HepG2 (cell line): ENCODE data around the gene RAB30. TPM values are rescaled to one million over a fixed set of nuclear protein-coding genes. Genes with fewer than 3 reads are reported as not detected.
A peak's percentile ranks its signal among the peaks of the same experiment; 100 is the strongest.

ENCODE experiments used
- CAMTA2 ChIP-seq: sonication (generic); formaldehyde crosslinking; IDR thresholded peaks from 2 replicates; pipeline ENCODE4 v1.4.0; 2020; ENCODE audit warnings: mild to moderate bottlenecking, missing genetic modification reagents, borderline replicate concordance
- CREB1 ChIP-seq, 2 experiments: fragments of 450-650 bp in 1 of 2; IDR thresholded peaks; 2 replicates each; pipeline ENCODE4 v1.6.1; 2016 to 2017; ENCODE audit warnings: control low read depth in 1 of 2, mild to moderate bottlenecking in 1 of 2, missing compliant biosample characterization in 1 of 2, missing genetic modification characterization in 1 of 2
- ETS1 ChIP-seq: sonication (generic); formaldehyde crosslinking; IDR thresholded peaks from 2 replicates; pipeline ENCODE4 v1.4.0; 2020; ENCODE audit warnings: missing genetic modification reagents
- IKZF5 ChIP-seq: IDR thresholded peaks from 2 replicates; pipeline ENCODE4 v1.6.1; 2018; ENCODE audit warnings: missing genetic modification reagents, mild to moderate bottlenecking, missing compliant biosample characterization
- NCOA2 ChIP-seq: sonication (generic); formaldehyde crosslinking; IDR thresholded peaks from 2 replicates; pipeline ENCODE4 v1.8.0; 2022; ENCODE audit warnings: inconsistent platforms
- NCOA5 ChIP-seq: sonication (generic); formaldehyde crosslinking; IDR thresholded peaks from 2 replicates; pipeline ENCODE4 v1.4.0; 2020; ENCODE audit warnings: missing genetic modification reagents
- NFE2 ChIP-seq: sonication (generic); formaldehyde crosslinking; IDR thresholded peaks from 2 replicates; pipeline ENCODE4 v1.4.0; 2020; ENCODE audit warnings: missing genetic modification reagents
- PHF5A ChIP-seq: IDR thresholded peaks from one replicate; pipeline ENCODE4 v1.6.1; 2018; ENCODE audit warnings: low read depth, missing genetic modification reagents; ENCODE audit not compliant: unreplicated experiment
- ZBTB21 ChIP-seq: sonication (generic); formaldehyde crosslinking; IDR thresholded peaks from 2 replicates; pipeline ENCODE4 v1.4.0; 2020; ENCODE audit warnings: missing genetic modification reagents
- ZKSCAN5 ChIP-seq: sonication (generic); formaldehyde crosslinking; IDR thresholded peaks from 2 replicates; pipeline ENCODE4 v1.5.1; 2020; ENCODE audit warnings: mild to moderate bottlenecking, missing genetic modification reagents
- ZNF414 ChIP-seq: sonication (generic); formaldehyde crosslinking; IDR thresholded peaks from 2 replicates; pipeline ENCODE4 v1.5.0; 2020; ENCODE audit warnings: missing genetic modification reagents
- ZNF616 ChIP-seq: sonication (generic); formaldehyde crosslinking; IDR thresholded peaks from 2 replicates; pipeline ENCODE4 v1.5.0; 2020; ENCODE audit warnings: low read depth, mild to moderate bottlenecking, missing genetic modification reagents
- ZNF737 ChIP-seq: sonication (generic); formaldehyde crosslinking; IDR thresholded peaks from 2 replicates; pipeline ENCODE4 v1.5.0; 2020; ENCODE audit warnings: missing genetic modification reagents, mild to moderate bottlenecking, borderline replicate concordance
- polyA plus RNA-seq, 8 experiments: library from polyadenylated mRNA; depleted of rRNA in 3 of 8; stranded (reverse) in 7 of 8; unstranded in 1 of 8; fragments of >200 nt; fragmentation: Illumina TruSeq in 4 of 8; extraction: Trizol in 4 of 8; gene quantifications; 2 replicates each; pipeline versions ENCODE4 v1.2.1 to v1.2.3, GENCODE V29; 2011 to 2016; ENCODE audit warnings: low read depth in 4 of 8, missing spikeins in 1 of 8, mixed read lengths in 1 of 8; ENCODE audit not compliant: insufficient read depth in 1 of 8
- total RNA-seq, 5 experiments: library from RNA; depleted of rRNA; stranded (reverse); fragments of >200 nt; fragmentation: Illumina TruSeq; extraction: Trizol; gene quantifications; 2 replicates each; pipeline ENCODE4 v1.2.3, GENCODE V29; 2016; ENCODE audit warnings: low read depth in 1 of 5
- TF ChIP-seq, protein P1 (sequence below): sonication (generic); formaldehyde crosslinking; IDR thresholded peaks from 2 replicates; pipeline ENCODE4 v1.5.0; 2020; ENCODE audit warnings: missing genetic modification reagents, mild to moderate bottlenecking, borderline replicate concordance
- TF ChIP-seq, protein P2 (sequence below): sonication (generic); formaldehyde crosslinking; IDR thresholded peaks from 2 replicates; pipeline ENCODE4 v1.4.0; 2020; ENCODE audit warnings: missing genetic modification reagents
- TF ChIP-seq, protein P3 (sequence below): sonication (generic); formaldehyde crosslinking; IDR thresholded peaks from 2 replicates; pipeline ENCODE4 v1.4.0; 2020; ENCODE audit warnings: mild to moderate bottlenecking, low read depth, missing genetic modification reagents
- TF ChIP-seq, protein P4 (sequence below): sonication (generic); formaldehyde crosslinking; IDR thresholded peaks from 2 replicates; pipeline ENCODE4 v1.5.1; 2020; ENCODE audit warnings: missing genetic modification reagents, mild to moderate bottlenecking, borderline replicate concordance

The RAB30 gene
- total and polyA plus RNA-seq, 2 of the 13 experiments (the other 11 are each of a cell fraction or from before 2014, with no cell fraction given): 3.7 to 5.0 TPM

DNA sequence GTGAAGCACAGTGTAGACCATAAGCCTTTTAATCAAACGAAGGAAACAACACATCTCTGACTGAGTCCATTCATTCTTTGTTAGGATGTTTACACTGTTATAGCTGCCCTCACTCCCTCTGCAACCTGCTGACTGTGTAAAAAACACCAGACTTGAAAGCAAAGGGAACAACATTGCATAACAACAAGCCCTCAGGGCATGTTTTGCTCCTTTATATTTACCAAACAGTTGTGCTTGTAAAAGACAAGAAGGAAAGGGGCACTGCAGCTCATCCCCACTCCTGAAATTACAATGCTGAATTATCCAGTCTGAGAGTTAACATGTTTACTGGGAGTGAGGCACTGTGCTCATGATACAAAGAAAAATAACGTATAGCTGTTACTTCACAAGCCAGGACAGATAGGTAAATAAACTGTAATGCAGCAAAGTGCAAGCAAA is 46.4 kb downstream of the RAB30 start (continued):
- TF ChIP-seq IKZF5 (CRISPR knock-in tag): 0 out of 2 replicates have a peak, but pooled peaks have one; percentile 27
- no peak for TF ChIP-seq PHF5A (CRISPR knock-in tag)
- TF ChIP-seq, protein P1, sequence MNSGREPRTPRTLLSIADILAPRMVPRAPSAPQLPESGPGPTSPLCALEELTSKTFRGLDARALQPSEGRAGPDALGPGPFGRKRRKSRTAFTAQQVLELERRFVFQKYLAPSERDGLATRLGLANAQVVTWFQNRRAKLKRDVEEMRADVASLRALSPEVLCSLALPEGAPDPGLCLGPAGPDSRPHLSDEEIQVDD (CRISPR knock-in tag): no peak
- no peak for TF ChIP-seq ZKSCAN5
- no peak; the same call in 1 of the 2 replicates for TF ChIP-seq NCOA2 (CRISPR knock-in tag)
- TF ChIP-seq, protein P2, sequence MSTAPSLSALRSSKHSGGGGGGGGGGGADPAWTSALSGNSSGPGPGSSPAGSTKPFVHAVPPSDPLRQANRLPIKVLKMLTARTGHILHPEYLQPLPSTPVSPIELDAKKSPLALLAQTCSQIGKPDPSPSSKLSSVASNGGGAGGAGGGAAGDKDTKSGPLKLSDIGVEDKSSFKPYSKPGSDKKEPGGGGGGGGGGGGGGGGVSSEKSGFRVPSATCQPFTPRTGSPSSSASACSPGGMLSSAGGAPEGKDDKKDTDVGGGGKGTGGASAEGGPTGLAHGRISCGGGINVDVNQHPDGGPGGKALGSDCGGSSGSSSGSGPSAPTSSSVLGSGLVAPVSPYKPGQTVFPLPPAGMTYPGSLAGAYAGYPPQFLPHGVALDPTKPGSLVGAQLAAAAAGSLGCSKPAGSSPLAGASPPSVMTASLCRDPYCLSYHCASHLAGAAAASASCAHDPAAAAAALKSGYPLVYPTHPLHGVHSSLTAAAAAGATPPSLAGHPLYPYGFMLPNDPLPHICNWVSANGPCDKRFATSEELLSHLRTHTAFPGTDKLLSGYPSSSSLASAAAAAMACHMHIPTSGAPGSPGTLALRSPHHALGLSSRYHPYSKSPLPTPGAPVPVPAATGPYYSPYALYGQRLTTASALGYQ (CRISPR knock-in tag): no peak
- TF ChIP-seq CREB1 (IDR thresholded peaks at IDR 0.05): no peak
- TF ChIP-seq CREB1 (CRISPR knock-in tag; IDR thresholded peaks at IDR 0.05): 0 out of 2 replicates have a peak, but pooled peaks have one; percentile 19
- TF ChIP-seq, protein P3, sequence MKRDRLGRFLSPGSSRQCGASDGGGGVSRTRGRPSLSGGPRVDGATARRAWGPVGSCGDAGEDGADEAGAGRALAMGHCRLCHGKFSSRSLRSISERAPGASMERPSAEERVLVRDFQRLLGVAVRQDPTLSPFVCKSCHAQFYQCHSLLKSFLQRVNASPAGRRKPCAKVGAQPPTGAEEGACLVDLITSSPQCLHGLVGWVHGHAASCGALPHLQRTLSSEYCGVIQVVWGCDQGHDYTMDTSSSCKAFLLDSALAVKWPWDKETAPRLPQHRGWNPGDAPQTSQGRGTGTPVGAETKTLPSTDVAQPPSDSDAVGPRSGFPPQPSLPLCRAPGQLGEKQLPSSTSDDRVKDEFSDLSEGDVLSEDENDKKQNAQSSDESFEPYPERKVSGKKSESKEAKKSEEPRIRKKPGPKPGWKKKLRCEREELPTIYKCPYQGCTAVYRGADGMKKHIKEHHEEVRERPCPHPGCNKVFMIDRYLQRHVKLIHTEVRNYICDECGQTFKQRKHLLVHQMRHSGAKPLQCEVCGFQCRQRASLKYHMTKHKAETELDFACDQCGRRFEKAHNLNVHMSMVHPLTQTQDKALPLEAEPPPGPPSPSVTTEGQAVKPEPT (CRISPR knock-in tag): no peak
- no peak for TF ChIP-seq ZNF414 (CRISPR knock-in tag)
- TF ChIP-seq ZBTB21 (CRISPR knock-in tag): no peak
- no peak for TF ChIP-seq ZNF737 (CRISPR knock-in tag)
- TF ChIP-seq NFE2: no peak
- no peak for TF ChIP-seq NCOA5
- TF ChIP-seq ETS1 (CRISPR knock-in tag): no peak
- TF ChIP-seq CAMTA2 (CRISPR knock-in tag): no peak
- TF ChIP-seq, protein P4, sequence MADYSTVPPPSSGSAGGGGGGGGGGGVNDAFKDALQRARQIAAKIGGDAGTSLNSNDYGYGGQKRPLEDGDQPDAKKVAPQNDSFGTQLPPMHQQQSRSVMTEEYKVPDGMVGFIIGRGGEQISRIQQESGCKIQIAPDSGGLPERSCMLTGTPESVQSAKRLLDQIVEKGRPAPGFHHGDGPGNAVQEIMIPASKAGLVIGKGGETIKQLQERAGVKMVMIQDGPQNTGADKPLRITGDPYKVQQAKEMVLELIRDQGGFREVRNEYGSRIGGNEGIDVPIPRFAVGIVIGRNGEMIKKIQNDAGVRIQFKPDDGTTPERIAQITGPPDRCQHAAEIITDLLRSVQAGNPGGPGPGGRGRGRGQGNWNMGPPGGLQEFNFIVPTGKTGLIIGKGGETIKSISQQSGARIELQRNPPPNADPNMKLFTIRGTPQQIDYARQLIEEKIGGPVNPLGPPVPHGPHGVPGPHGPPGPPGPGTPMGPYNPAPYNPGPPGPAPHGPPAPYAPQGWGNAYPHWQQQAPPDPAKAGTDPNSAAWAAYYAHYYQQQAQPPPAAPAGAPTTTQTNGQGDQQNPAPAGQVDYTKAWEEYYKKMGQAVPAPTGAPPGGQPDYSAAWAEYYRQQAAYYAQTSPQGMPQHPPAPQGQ (CRISPR knock-in tag): no peak
- TF ChIP-seq ZNF616 (CRISPR knock-in tag): no peak
